Keratinocyte (primary cell): Measurements from ENCODE around the gene LCE1F.

ENCODE experiments used
- CTCF ChIP-seq, 3 experiments: IDR thresholded peaks in 1 of 3; conservative IDR thresholded peaks in 1 of 3; optimal IDR thresholded peaks in 1 of 3; 2 replicates in 2 of 3; 3 replicates in 1 of 3; pipeline versions ENCODE3 to v1.5.1; 2011; ENCODE audit warnings: low read length in 3 of 3, mild to moderate bottlenecking in 3 of 3, moderate library complexity in 2 of 3, control low read depth in 1 of 3, inconsistent platforms in 1 of 3; ENCODE audit not compliant: insufficient read depth in 2 of 3; ENCODE audit errors: extremely low read depth in 1 of 3
- EZH2 ChIP-seq: IDR thresholded peaks from one replicate; pipeline ENCODE4 v1.6.1; 2012; ENCODE audit warnings: inconsistent platforms, mild to moderate bottlenecking, low read length, moderate library complexity

- TF ChIP-seq EZH2: no peak
- TF ChIP-seq CTCF (optimal IDR thresholded peaks at IDR 0.05 in 1 of 3, IDR thresholded peaks at IDR 0.05 in 1 of 3, conservative IDR thresholded peaks at IDR 0.05 in 1 of 3; ENCODE audit: extremely low read depth in 1 of 3, insufficient read depth in 2 of 3, low read length in 3 of 3): no peak
Measured at GRCh38 chr1:152823294-152823693, 48.4 kb downstream of the LCE1F start.
